KMS-11 (cell line): Measurements from ENCODE around the gene NELL1.

Experiments
- H2AFZ ChIP-seq: fragments of 200-600 bp; sonication (generic); 2 replicates; pipeline ENCODE4 v1.6.1; 2016; ENCODE audit warnings: antibody characterized with exemption, mixed run types, low read depth
- H3K27ac ChIP-seq: fragments of 200-600 bp; sonication (generic); 2 replicates; pipeline ENCODE4 v1.6.1; 2016; ENCODE audit warnings: mild to moderate bottlenecking, mixed run types
- H3K27me3 ChIP-seq: fragments of 200-600 bp; sonication (generic); 2 replicates; pipeline ENCODE4 v1.6.1; 2017; ENCODE audit warnings: mild to moderate bottlenecking, low read depth, mixed run types, moderate library complexity; ENCODE audit not compliant: insufficient read depth
- H3K36me3 ChIP-seq: fragments of 200-600 bp; sonication (generic); 2 replicates; pipeline ENCODE4 v1.6.1; 2017; ENCODE audit warnings: mild to moderate bottlenecking, mixed run types; ENCODE audit not compliant: insufficient read depth
- H3K4me1 ChIP-seq: fragments of 200-600 bp; sonication (generic); 2 replicates; pipeline ENCODE4 v1.6.1; 2016; ENCODE audit warnings: mild to moderate bottlenecking, low read depth, mixed run types; ENCODE audit not compliant: poor library complexity, severe bottlenecking
- H3K4me2 ChIP-seq: fragments of 200-600 bp; sonication (generic); 2 replicates; pipeline ENCODE4 v1.7.0; 2016; ENCODE audit warnings: mild to moderate bottlenecking, mixed run types
- H3K4me3 ChIP-seq: fragments of 200-600 bp; sonication (generic); IDR thresholded peaks from 2 replicates; pipeline ENCODE4 v1.6.1; 2017; ENCODE audit warnings: low read depth, low read length, mixed read lengths; ENCODE audit not compliant: insufficient read depth
- H3K79me2 ChIP-seq: fragments of 200-600 bp; sonication (generic); 2 replicates; pipeline ENCODE4 v1.6.1; 2016; ENCODE audit warnings: low read depth, mixed run types; ENCODE audit not compliant: insufficient read depth
- H3K9ac ChIP-seq: fragments of 200-600 bp; sonication (generic); 2 replicates; pipeline ENCODE4 v1.6.1; 2016; ENCODE audit warnings: mild to moderate bottlenecking, mixed run types
- H4K20me1 ChIP-seq: fragments of 200-600 bp; sonication (generic); 2 replicates; pipeline ENCODE4 v1.6.1; 2016; ENCODE audit warnings: mild to moderate bottlenecking, mixed run types; ENCODE audit not compliant: insufficient read depth
- CTCF ChIP-seq: fragments of 200-600 bp; sonication (generic); conservative IDR thresholded peaks from 2 replicates; pipeline ENCODE4 v1.6.1; 2017; ENCODE audit warnings: low read depth, mild to moderate bottlenecking, antibody characterized with exemption, low read length, moderate library complexity, mixed read lengths

Gene NELL1

GRCh38 chr11:20783220-20783619 lies 113.8 kb downstream of the NELL1 start:
- TF ChIP-seq CTCF: no peak
- H3K36me3 ChIP-seq: no peaks in the 10 kb centered on the region
- no peaks in the 10 kb centered on the region for H3K27me3 ChIP-seq
- H4K20me1 ChIP-seq: no peaks in the 10 kb centered on the region
- H3K27ac ChIP-seq: no peak overlapping the region
- H3K4me3 ChIP-seq: no peak overlapping the region
- H3K79me2 ChIP-seq: no peaks in the 10 kb centered on the region
- no peak overlapping the region for H2AFZ ChIP-seq
- no peak overlapping the region for H3K4me2 ChIP-seq
- H3K9ac ChIP-seq: no peak overlapping the region
- no peaks in the 10 kb centered on the region for H3K4me1 ChIP-seq

GRCh38 chr11:20790622-20791021 lies 121.2 kb downstream of the NELL1 start:
- H3K79me2 ChIP-seq: no peaks in the 10 kb centered on the region
- no peaks in the 10 kb centered on the region for H3K36me3 ChIP-seq
- H3K27ac ChIP-seq: no peak overlapping the region
- no peak overlapping the region for H3K9ac ChIP-seq
- H4K20me1 ChIP-seq: no peaks in the 10 kb centered on the region
- H3K27me3 ChIP-seq: no peaks in the 10 kb centered on the region
- H3K4me3 ChIP-seq: no peak overlapping the region
- H3K4me2 ChIP-seq: no peak overlapping the region
- H3K4me1 ChIP-seq: no peaks in the 10 kb centered on the region
- H2AFZ ChIP-seq: no peak overlapping the region
- no peak for TF ChIP-seq CTCF

GRCh38 chr11:20795005-20795404 lies 125.6 kb downstream of the NELL1 start:
- Histone ChIP-seq H2AFZ (no peak overlapping the region), H3K36me3 (no peaks in the 10 kb centered on the region)
- TF ChIP-seq CTCF: no peak

GRCh38 chr11:20808328-20808727 lies 138.9 kb downstream of the NELL1 start:
- Histone ChIP-seq H3K27ac (no peak overlapping the region), H2AFZ (no peak overlapping the region), H3K79me2 (no peaks in the 10 kb centered on the region), H3K4me2 (no peak overlapping the region), H3K27me3 (no peaks in the 10 kb centered on the region), H3K9ac (no peak overlapping the region), H3K36me3 (no peaks in the 10 kb centered on the region), H3K4me3 (no peak overlapping the region), H3K4me1 (no peaks in the 10 kb centered on the region), H4K20me1 (no peaks in the 10 kb centered on the region)
- no peak for TF ChIP-seq CTCF

More at GRCh38 chr11:20795005-20795404, 125.6 kb downstream of the NELL1 start:
- Histone ChIP-seq H3K4me1 (no peaks in the 10 kb centered on the region), H3K4me3 (no peak overlapping the region), H3K79me2 (no peaks in the 10 kb centered on the region), H3K4me2 (no peak overlapping the region), H4K20me1 (no peaks in the 10 kb centered on the region), H3K27me3 (no peaks in the 10 kb centered on the region), H3K27ac (no peak overlapping the region), H3K9ac (no peak overlapping the region)
